Measurements from ENCODE around the gene INTS4.
A peak's percentile ranks its signal among the peaks of the same experiment; 100 is the strongest.
"Not testable (repeated sequence)": the region's sequence is repeated elsewhere in the genome, so short reads cannot be mapped to it uniquely, and the experiment has no call there.

Gene INTS4

DNA sequence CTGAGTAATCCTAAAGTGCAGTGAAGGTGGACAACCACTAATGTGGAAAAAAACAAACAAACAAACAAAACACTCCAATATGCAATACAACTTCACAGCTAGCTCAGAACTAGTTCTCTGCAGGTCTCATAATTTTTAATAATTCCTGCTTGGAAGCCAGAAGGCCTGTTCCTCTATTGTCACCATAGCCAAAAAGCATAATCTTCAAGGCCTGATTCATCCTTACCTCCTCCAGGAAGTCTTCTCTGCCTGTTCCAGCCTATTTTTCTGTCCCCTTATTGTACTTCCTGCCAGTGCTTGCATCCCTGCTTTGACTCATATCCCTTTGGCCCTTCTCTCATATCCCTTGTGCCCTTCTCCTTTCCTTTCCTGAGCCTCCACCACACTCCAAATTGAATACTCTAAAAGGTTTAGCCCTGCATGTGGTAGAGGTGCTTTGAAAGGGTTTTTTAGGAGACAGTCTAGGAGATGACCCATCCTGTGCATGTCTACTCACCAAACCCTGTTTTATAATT is 104.3 kb downstream of the INTS4 start:
- H3K18ac ChIP-seq (ENCODE audit: low read depth in 1 of 2, low read length in 2 of 2); H3K4me2 ChIP-seq (ENCODE audit: low read length, poor library complexity, severe bottlenecking); H3K4me1 ChIP-seq (ENCODE audit: control insufficient read depth, insufficient read depth, low read depth, low read length); DNase-seq; H3K4me3 ChIP-seq (ENCODE audit: insufficient read depth in 1 of 2, low read depth in 1 of 2, low read length in 2 of 2); H2BK12ac ChIP-seq (ENCODE audit: low read length in 2 of 2); H3K23ac ChIP-seq (ENCODE audit: low read length in 2 of 2); H2AK5ac ChIP-seq (ENCODE audit: low read length, severe bottlenecking); H4K91ac ChIP-seq (ENCODE audit: low read length); H3K9me3 ChIP-seq (ENCODE audit: control insufficient read depth, low read length); H2AFZ ChIP-seq (ENCODE audit: low read depth, low read length); H3K27ac ChIP-seq (ENCODE audit: low read length, poor library complexity, severe bottlenecking); H4K8ac ChIP-seq (ENCODE audit: low read length); H2BK5ac ChIP-seq (ENCODE audit: low read depth, low read length, poor library complexity, severe bottlenecking); H3K9ac ChIP-seq (ENCODE audit: low read length); H3K14ac ChIP-seq (ENCODE audit: low read length in 2 of 2); H3K79me1 ChIP-seq (replicated peaks; ENCODE audit: low read length, poor library complexity, severe bottlenecking); H2BK15ac ChIP-seq (ENCODE audit: low read depth, poor library complexity, severe bottlenecking); H3K4ac ChIP-seq (ENCODE audit: low read depth in 1 of 2, low read length in 2 of 2); H3K27me3 ChIP-seq (ENCODE audit: control insufficient read depth in 1 of 2, insufficient read depth in 1 of 2, low read length in 2 of 2): not testable (repeated sequence)
- Histone ChIP-seq H2BK120ac (ENCODE audit: low read depth, low read length) (peak overlapping the region; percentile 19), H3K36me3 (ENCODE audit: control insufficient read depth in 1 of 2, insufficient read depth in 2 of 2, low read depth in 1 of 2, low read length in 2 of 2) (peaks cover 7 to 30% of the 10 kb centered on the region in 2 experiments)

GRCh38 chr11:77889045-77889444 is 105.4 kb downstream of the INTS4 start:
- H3K4me3 ChIP-seq (ENCODE audit: insufficient read depth in 1 of 2, low read depth in 1 of 2, low read length in 2 of 2); H4K8ac ChIP-seq (ENCODE audit: low read length); H3K27me3 ChIP-seq (ENCODE audit: control insufficient read depth in 1 of 2, insufficient read depth in 1 of 2, low read length in 2 of 2); H3K4me1 ChIP-seq (ENCODE audit: control insufficient read depth, insufficient read depth, low read depth, low read length); H3K18ac ChIP-seq (ENCODE audit: low read depth in 1 of 2, low read length in 2 of 2); H2BK12ac ChIP-seq (ENCODE audit: low read length in 2 of 2); H3K14ac ChIP-seq (ENCODE audit: low read length in 2 of 2); H3K27ac ChIP-seq (ENCODE audit: low read length, poor library complexity, severe bottlenecking); H2AFZ ChIP-seq (ENCODE audit: low read depth, low read length); H3K23ac ChIP-seq (ENCODE audit: low read length in 2 of 2); H3K79me1 ChIP-seq (replicated peaks; ENCODE audit: low read length, poor library complexity, severe bottlenecking); H2AK5ac ChIP-seq (ENCODE audit: low read length, severe bottlenecking); H4K91ac ChIP-seq (ENCODE audit: low read length); H3K9me3 ChIP-seq (ENCODE audit: control insufficient read depth, low read length); H2BK5ac ChIP-seq (ENCODE audit: low read depth, low read length, poor library complexity, severe bottlenecking); H3K4me2 ChIP-seq (ENCODE audit: low read length, poor library complexity, severe bottlenecking); H3K4ac ChIP-seq (ENCODE audit: low read depth in 1 of 2, low read length in 2 of 2); H3K9ac ChIP-seq (ENCODE audit: low read length); H2BK15ac ChIP-seq (ENCODE audit: low read depth, poor library complexity, severe bottlenecking); DNase-seq; H2BK120ac ChIP-seq (ENCODE audit: low read depth, low read length): not testable (repeated sequence)
- WGBS = 88% methylated on average over 3 of the region's 5 CpGs
- H3K36me3 ChIP-seq (ENCODE audit: control insufficient read depth in 1 of 2, insufficient read depth in 2 of 2, low read depth in 1 of 2, low read length in 2 of 2) = peaks cover 7 to 30% of the 10 kb centered on the region in 2 experiments

DNA sequence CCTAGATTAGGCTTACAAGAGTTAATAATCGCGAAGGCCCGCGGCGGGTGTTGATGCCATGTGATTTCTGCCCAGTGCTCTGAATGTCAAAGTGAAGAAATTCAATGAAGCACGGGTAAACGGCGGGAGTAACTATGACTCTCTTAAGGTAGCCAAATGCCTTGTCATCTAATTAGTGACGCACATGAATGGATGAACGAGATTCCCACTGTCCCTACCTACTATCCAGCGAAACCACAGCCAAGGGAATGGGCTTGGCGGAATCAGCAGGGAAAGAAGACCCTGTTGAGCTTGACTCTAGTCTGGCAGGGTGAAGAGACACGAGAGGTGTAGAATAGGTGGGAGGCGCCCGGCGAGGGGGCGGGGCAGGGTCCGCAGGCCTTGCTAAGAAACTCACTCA is 108.1 kb downstream of the INTS4 start:
- no peak for DNase-seq
- peaks cover 2% of the 10 kb centered on the region for H3K4me1 ChIP-seq (ENCODE audit: control insufficient read depth, insufficient read depth, low read depth, low read length)
- no peak overlapping the region for H2BK15ac ChIP-seq (ENCODE audit: low read depth, poor library complexity, severe bottlenecking)
- no peak overlapping the region for H2BK12ac ChIP-seq (ENCODE audit: low read length in 2 of 2)
- no peak overlapping the region for H4K8ac ChIP-seq (ENCODE audit: low read length)
- H3K27me3 ChIP-seq (ENCODE audit: control insufficient read depth in 1 of 2, insufficient read depth in 1 of 2, low read length in 2 of 2) = no peaks in the 10 kb centered on the region
- no peak overlapping the region for H4K91ac ChIP-seq (ENCODE audit: low read length)
- H3K4me2 ChIP-seq (ENCODE audit: low read length, poor library complexity, severe bottlenecking) = no peak overlapping the region
- no peak overlapping the region for H3K18ac ChIP-seq (ENCODE audit: low read depth in 1 of 2, low read length in 2 of 2)
- no peak overlapping the region for H2AFZ ChIP-seq (ENCODE audit: low read depth, low read length)
- H3K4me3 ChIP-seq (ENCODE audit: insufficient read depth in 1 of 2, low read depth in 1 of 2, low read length in 2 of 2) = no peak overlapping the region
- H3K14ac ChIP-seq (ENCODE audit: low read length in 2 of 2) = no peak overlapping the region
- H3K9ac ChIP-seq (ENCODE audit: low read length) = no peak overlapping the region
- H3K9me3 ChIP-seq (ENCODE audit: control insufficient read depth, low read length) = no peaks in the 10 kb centered on the region
- H3K36me3 ChIP-seq (ENCODE audit: control insufficient read depth in 1 of 2, insufficient read depth in 2 of 2, low read depth in 1 of 2, low read length in 2 of 2) = peaks cover 8 to 35% of the 10 kb centered on the region in 2 experiments
- H2BK5ac ChIP-seq (ENCODE audit: low read depth, low read length, poor library complexity, severe bottlenecking) = no peak overlapping the region
- H3K79me1 ChIP-seq (replicated peaks; ENCODE audit: low read length, poor library complexity, severe bottlenecking) = peaks cover 11% of the 10 kb centered on the region
- H3K4ac ChIP-seq (ENCODE audit: low read depth in 1 of 2, low read length in 2 of 2) = no peak overlapping the region
- 97% methylated on average over 16 of the region's 18 CpGs for WGBS
- no peak overlapping the region for H2BK120ac ChIP-seq (ENCODE audit: low read depth, low read length)
- H2AK5ac ChIP-seq (ENCODE audit: low read length, severe bottlenecking) = no peak overlapping the region
- H3K23ac ChIP-seq (ENCODE audit: low read length in 2 of 2) = no peak overlapping the region
- no peak overlapping the region for H3K27ac ChIP-seq (ENCODE audit: low read length, poor library complexity, severe bottlenecking)

- Histone ChIP-seq H3K4me3 (ENCODE audit: insufficient read depth in 1 of 2, low read depth in 1 of 2, low read length in 2 of 2) (no peak overlapping the region), H3K79me1 (replicated peaks; ENCODE audit: low read length, poor library complexity, severe bottlenecking) (peaks cover 16% of the 10 kb centered on the region), H3K9ac (ENCODE audit: low read length) (no peak overlapping the region), H3K18ac (ENCODE audit: low read depth in 1 of 2, low read length in 2 of 2) (no peak overlapping the region), H3K9me3 (ENCODE audit: control insufficient read depth, low read length) (no peaks in the 10 kb centered on the region), H4K8ac (ENCODE audit: low read length) (no peak overlapping the region), H3K27ac (ENCODE audit: low read length, poor library complexity, severe bottlenecking) (no peak overlapping the region), H3K23ac (ENCODE audit: low read length in 2 of 2) (no peak overlapping the region), H2BK12ac (ENCODE audit: low read length in 2 of 2) (no peak overlapping the region), H2BK15ac (ENCODE audit: low read depth, poor library complexity, severe bottlenecking) (no peak overlapping the region), H3K27me3 (ENCODE audit: control insufficient read depth in 1 of 2, insufficient read depth in 1 of 2, low read length in 2 of 2) (no peaks in the 10 kb centered on the region), H4K91ac (ENCODE audit: low read length) (no peak overlapping the region), H3K4me1 (ENCODE audit: control insufficient read depth, insufficient read depth, low read depth, low read length) (peaks cover 4% of the 10 kb centered on the region), H3K36me3 (ENCODE audit: control insufficient read depth in 1 of 2, insufficient read depth in 2 of 2, low read depth in 1 of 2, low read length in 2 of 2) (peaks cover 13 to 46% of the 10 kb centered on the region in 2 experiments), H3K4ac (ENCODE audit: low read depth in 1 of 2, low read length in 2 of 2) (no peak overlapping the region), H2BK5ac (ENCODE audit: low read depth, low read length, poor library complexity, severe bottlenecking) (no peak overlapping the region), H3K4me2 (ENCODE audit: low read length, poor library complexity, severe bottlenecking) (no peak overlapping the region), H3K14ac (ENCODE audit: low read length in 2 of 2) (no peak overlapping the region), H2AFZ (ENCODE audit: low read depth, low read length) (no peak overlapping the region), H2BK120ac (ENCODE audit: low read depth, low read length) (no peak overlapping the region), H2AK5ac (ENCODE audit: low read length, severe bottlenecking) (no peak overlapping the region)
- WGBS = 95% methylated on average over 6 of the region's 6 CpGs
- no peak for DNase-seq
These were observed 109.7 kb downstream of the INTS4 start for GRCh38 chr11:77884829-77885190.

All from mesenchymal stem cell (in vitro differentiated cells and primary cell).